Loucy (cell line): ENCODE results near the gene CGGBP1.

Experiments used
- EZH2phosphoT487 ChIP-seq: fragments of 200-600 bp; IDR thresholded peaks from 2 replicates; pipeline ENCODE4 v1.6.1; 2018; ENCODE audit warnings: antibody characterized with exemption, mild to moderate bottlenecking, moderate library complexity, borderline replicate concordance
- TF ChIP-seq, protein P1 (sequence below): fragments of 200-600 bp; sonication (generic); conservative IDR thresholded peaks from 2 replicates; pipeline ENCODE4 v1.5.1; 2014; ENCODE audit warnings: mild to moderate bottlenecking, antibody characterized with exemption, low read length

DNA sequence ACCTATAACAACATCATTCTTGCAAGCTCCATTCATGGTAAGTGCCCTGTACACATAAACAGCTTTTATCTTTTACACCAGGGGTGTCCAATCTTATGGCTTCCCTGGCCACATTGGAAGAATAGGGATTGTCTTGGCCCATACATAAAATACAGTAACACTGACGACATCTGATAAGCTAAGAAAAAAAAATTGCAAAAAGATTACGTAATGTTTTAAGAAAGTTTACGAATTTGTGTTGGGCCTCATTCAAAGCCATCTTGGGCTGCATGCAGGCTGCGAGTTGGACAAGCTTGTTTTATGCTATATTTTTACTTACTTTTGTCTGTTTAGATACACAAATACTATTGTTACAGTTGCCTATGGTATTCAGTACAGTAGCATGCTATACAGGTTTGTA lies 31.9 kb upstream of the CGGBP1 start:
- TF ChIP-seq, protein P1, sequence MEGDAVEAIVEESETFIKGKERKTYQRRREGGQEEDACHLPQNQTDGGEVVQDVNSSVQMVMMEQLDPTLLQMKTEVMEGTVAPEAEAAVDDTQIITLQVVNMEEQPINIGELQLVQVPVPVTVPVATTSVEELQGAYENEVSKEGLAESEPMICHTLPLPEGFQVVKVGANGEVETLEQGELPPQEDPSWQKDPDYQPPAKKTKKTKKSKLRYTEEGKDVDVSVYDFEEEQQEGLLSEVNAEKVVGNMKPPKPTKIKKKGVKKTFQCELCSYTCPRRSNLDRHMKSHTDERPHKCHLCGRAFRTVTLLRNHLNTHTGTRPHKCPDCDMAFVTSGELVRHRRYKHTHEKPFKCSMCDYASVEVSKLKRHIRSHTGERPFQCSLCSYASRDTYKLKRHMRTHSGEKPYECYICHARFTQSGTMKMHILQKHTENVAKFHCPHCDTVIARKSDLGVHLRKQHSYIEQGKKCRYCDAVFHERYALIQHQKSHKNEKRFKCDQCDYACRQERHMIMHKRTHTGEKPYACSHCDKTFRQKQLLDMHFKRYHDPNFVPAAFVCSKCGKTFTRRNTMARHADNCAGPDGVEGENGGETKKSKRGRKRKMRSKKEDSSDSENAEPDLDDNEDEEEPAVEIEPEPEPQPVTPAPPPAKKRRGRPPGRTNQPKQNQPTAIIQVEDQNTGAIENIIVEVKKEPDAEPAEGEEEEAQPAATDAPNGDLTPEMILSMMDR: no peak
- no peak for TF ChIP-seq EZH2phosphoT487
